Suprapubic skin (tissue), 4 donors: ENCODE measurements around the gene FRAT2.

Source experiments
- EP300 ChIP-seq: sonication (generic); formaldehyde crosslinking; IDR thresholded peaks from one replicate; pipeline ENCODE4 v1.6.1; 2017; ENCODE audit warnings: antibody characterized with exemption
- POLR2A ChIP-seq, 2 donors: fragments of 450-650 bp; IDR thresholded peaks; one replicate each; pipeline ENCODE4 v1.6.1; 2017; ENCODE audit warnings: antibody characterized with exemption in 2 of 2, mild to moderate bottlenecking in 2 of 2, moderate library complexity in 2 of 2
- POLR2AphosphoS5 ChIP-seq, 3 donors: sonication (generic); formaldehyde crosslinking; IDR thresholded peaks; one replicate each; pipeline ENCODE4 v1.6.1; 2017; ENCODE audit warnings: antibody characterized with exemption in 3 of 3
- TF ChIP-seq, protein P1 (sequence below), 2 donors: fragments of 200-600 bp in 1 of 2; fragments of 450-650 bp in 1 of 2; sonication (generic) in 1 of 2; IDR thresholded peaks; one replicate each; pipeline ENCODE4 v1.5.1; 2016 to 2019; ENCODE audit warnings: antibody characterized with exemption in 2 of 2, mild to moderate bottlenecking in 1 of 2, moderate library complexity in 1 of 2

DNA sequence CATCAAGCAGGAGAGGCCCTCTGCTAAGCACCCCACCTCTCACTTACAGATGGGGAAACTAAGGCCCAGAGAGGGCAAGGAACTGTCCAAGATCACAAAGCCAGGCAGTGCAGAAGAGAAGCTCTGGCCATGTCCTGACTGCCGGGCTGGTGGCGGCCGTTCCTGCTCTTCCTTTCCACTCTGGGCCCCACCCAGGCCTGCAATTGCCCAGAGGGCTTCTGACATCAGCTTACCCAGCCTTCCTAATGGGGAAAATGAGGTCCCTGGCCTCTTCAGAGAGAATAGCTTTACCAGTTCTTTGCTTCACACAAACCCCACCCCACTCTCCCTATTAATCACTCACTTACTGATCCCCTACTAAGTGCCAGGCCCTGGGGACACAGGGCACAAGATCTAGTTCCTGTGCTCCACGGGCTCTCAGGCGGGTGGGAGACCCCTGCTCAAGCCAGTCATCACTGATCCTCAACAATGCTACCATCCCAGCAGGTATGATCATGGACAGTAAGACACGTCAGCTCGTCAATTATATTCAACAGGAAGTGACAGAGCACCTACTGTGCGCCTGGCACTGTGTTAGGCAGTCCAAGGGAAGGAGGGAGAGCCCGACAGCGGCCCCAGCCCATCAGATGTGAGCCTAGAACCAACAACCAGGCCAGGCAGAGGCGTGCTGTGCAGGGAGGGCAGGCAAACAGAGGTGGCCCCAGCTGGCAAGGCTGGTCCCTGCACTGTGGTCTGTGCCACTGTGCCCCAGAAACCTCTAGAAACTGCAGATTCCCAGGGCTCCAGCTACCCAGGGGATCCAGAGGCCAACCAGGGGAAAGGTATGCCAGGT lies 26.4 kb upstream of the FRAT2 start:
- TF ChIP-seq EP300 = no peak
- TF ChIP-seq, protein P1, sequence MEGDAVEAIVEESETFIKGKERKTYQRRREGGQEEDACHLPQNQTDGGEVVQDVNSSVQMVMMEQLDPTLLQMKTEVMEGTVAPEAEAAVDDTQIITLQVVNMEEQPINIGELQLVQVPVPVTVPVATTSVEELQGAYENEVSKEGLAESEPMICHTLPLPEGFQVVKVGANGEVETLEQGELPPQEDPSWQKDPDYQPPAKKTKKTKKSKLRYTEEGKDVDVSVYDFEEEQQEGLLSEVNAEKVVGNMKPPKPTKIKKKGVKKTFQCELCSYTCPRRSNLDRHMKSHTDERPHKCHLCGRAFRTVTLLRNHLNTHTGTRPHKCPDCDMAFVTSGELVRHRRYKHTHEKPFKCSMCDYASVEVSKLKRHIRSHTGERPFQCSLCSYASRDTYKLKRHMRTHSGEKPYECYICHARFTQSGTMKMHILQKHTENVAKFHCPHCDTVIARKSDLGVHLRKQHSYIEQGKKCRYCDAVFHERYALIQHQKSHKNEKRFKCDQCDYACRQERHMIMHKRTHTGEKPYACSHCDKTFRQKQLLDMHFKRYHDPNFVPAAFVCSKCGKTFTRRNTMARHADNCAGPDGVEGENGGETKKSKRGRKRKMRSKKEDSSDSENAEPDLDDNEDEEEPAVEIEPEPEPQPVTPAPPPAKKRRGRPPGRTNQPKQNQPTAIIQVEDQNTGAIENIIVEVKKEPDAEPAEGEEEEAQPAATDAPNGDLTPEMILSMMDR (IDR thresholded peaks at IDR 0.05) = no peak
- no peak for TF ChIP-seq POLR2A (IDR thresholded peaks at IDR 0.05)
- TF ChIP-seq POLR2AphosphoS5 (IDR thresholded peaks at IDR 0.05) = no peak
